CD14-positive monocyte (primary cell): ENCODE measurements around the gene ST3GAL5. TPM values are rescaled to one million over a fixed set of nuclear protein-coding genes. Genes with fewer than 3 reads are reported as not detected.

Source experiments
- DNase-seq, 3 donors: peaks; one replicate each; pipeline ENCODE4 v3.0.0-alpha.2; 2011 to 2022
- H2AFZ ChIP-seq: 2 replicates; pipeline ENCODE4 v1.6.0; 2012; ENCODE audit warnings: mild to moderate bottlenecking, low read depth, low read length, inconsistent platforms; ENCODE audit not compliant: insufficient read depth, poor library complexity, severe bottlenecking
- H3K27ac ChIP-seq, 2 donors: 1 replicate in 1 of 2; 2 replicates in 1 of 2; pipeline ENCODE4 v1.5.1; 2012 to 2013; ENCODE audit warnings: low read length in 2 of 2, control low read depth in 1 of 2, inconsistent platforms in 1 of 2, low read depth in 1 of 2, mild to moderate bottlenecking in 1 of 2
- H3K27me3 ChIP-seq, 2 donors: one replicate each; pipeline versions ENCODE4 v1.6.0 to v1.6.1; 2011 to 2013; ENCODE audit warnings: low read length in 2 of 2; ENCODE audit not compliant: control insufficient read depth in 2 of 2, insufficient read depth in 2 of 2
- H3K36me3 ChIP-seq, 2 donors: replicated peaks in 1 of 2; 1 replicate in 1 of 2; 2 replicates in 1 of 2; pipeline versions ENCODE4 v1.5.1 to v1.6.1; 2012 to 2013; ENCODE audit warnings: low read length in 2 of 2, control low read depth in 1 of 2, inconsistent platforms in 1 of 2, mild to moderate bottlenecking in 1 of 2; ENCODE audit not compliant: insufficient read depth in 2 of 2, control insufficient read depth in 1 of 2
- H3K4me1 ChIP-seq, 2 donors: 1 replicate in 1 of 2; 2 replicates in 1 of 2; pipeline versions ENCODE4 v1.5.1 to v1.6.1; 2012 to 2013; ENCODE audit warnings: low read length in 2 of 2, control low read depth in 1 of 2, inconsistent platforms in 1 of 2, mild to moderate bottlenecking in 1 of 2, moderate library complexity in 1 of 2; ENCODE audit not compliant: insufficient read depth in 2 of 2, control insufficient read depth in 1 of 2
- H3K4me2 ChIP-seq: replicated peaks from 2 replicates; pipeline ENCODE3; 2012; ENCODE audit warnings: low read length, moderate library complexity, mild to moderate bottlenecking; ENCODE audit not compliant: poor library complexity, severe bottlenecking; ENCODE audit errors: extremely low read depth
- H3K4me3 ChIP-seq, 3 experiments: fragments of 200-600 bp in 1 of 3; sonication (generic) in 1 of 3; replicated peaks in 1 of 3; 1 replicate in 2 of 3; 2 replicates in 1 of 3; pipeline ENCODE4 v1.5.1; 2011 to 2013; ENCODE audit warnings: low read length in 3 of 3, mild to moderate bottlenecking in 3 of 3, control low read depth in 2 of 3, low read depth in 2 of 3, inconsistent platforms in 1 of 3, moderate library complexity in 1 of 3
- H3K79me2 ChIP-seq: 2 replicates; pipeline ENCODE4 v1.6.0; 2012; ENCODE audit warnings: mild to moderate bottlenecking, control low read depth, inconsistent platforms, low read length, moderate library complexity; ENCODE audit not compliant: insufficient read depth
- H3K9ac ChIP-seq: 2 replicates; pipeline ENCODE4 v1.6.0; 2017; ENCODE audit warnings: low read length, mild to moderate bottlenecking; ENCODE audit not compliant: insufficient read depth, poor library complexity, severe bottlenecking
- H3K9me3 ChIP-seq, 2 donors: replicated peaks in 1 of 2; 1 replicate in 1 of 2; 2 replicates in 1 of 2; pipeline versions ENCODE4 v1.5.1 to v1.6.1; 2012 to 2013; ENCODE audit warnings: low read length in 2 of 2, control low read depth in 1 of 2; ENCODE audit not compliant: control insufficient read depth in 1 of 2, insufficient read depth in 1 of 2
- H4K20me1 ChIP-seq: 2 replicates; pipeline ENCODE4 v1.6.0; 2012; ENCODE audit warnings: mild to moderate bottlenecking, low read length, control low read depth, moderate library complexity; ENCODE audit not compliant: insufficient read depth
- H3K27ac Mint-ChIP-seq, 7 donors: one replicate each; pipeline ENCODE4 v1.8.0; 2020; ENCODE audit warnings: mild to moderate bottlenecking in 7 of 7, mixed read lengths in 7 of 7, moderate library complexity in 6 of 7, inconsistent platforms in 2 of 7
- H3K27me3 Mint-ChIP-seq, 3 donors: one replicate each; pipeline ENCODE4 v1.8.0; 2021 to 2022; ENCODE audit warnings: low read depth in 3 of 3, mild to moderate bottlenecking in 3 of 3, mixed read lengths in 3 of 3, moderate library complexity in 3 of 3, inconsistent platforms in 1 of 3
- H3K36me3 Mint-ChIP-seq, 2 donors: one replicate each; pipeline ENCODE4 v1.8.0; 2020; ENCODE audit warnings: mixed read lengths in 2 of 2, inconsistent platforms in 1 of 2, mild to moderate bottlenecking in 1 of 2
- H3K4me1 Mint-ChIP-seq: one replicate; pipeline ENCODE4 v1.8.0; 2020; ENCODE audit warnings: mild to moderate bottlenecking, mixed read lengths
- H3K4me3 Mint-ChIP-seq, 2 donors: one replicate each; pipeline ENCODE4 v1.8.0; 2020; ENCODE audit warnings: mild to moderate bottlenecking in 2 of 2, mixed read lengths in 2 of 2, moderate library complexity in 1 of 2
- H3K9me3 Mint-ChIP-seq, 7 donors: one replicate each; pipeline ENCODE4 v1.8.0; 2020 to 2022; ENCODE audit warnings: mixed read lengths in 7 of 7, mild to moderate bottlenecking in 6 of 7, moderate library complexity in 6 of 7, inconsistent platforms in 2 of 7
- CTCF ChIP-seq: fragments of 200-600 bp; IDR thresholded peaks from one replicate; pipeline ENCODE4 v1.8.0; 2022; ENCODE audit warnings: antibody characterized with exemption, mild to moderate bottlenecking
- WGBS: methylation state at CpG from one replicate; pipeline ENCODE4 v1.1.5; 2013; ENCODE audit warnings: missing lambda C conversion rate; ENCODE audit not compliant: insufficient coverage; 5-methylcytosine and 5-hydroxymethylcytosine counted together
- intact Hi-C, 2 donors: fragments of 100-400 bp; cut with micrococcal nuclease; formaldehyde crosslinking; loops; one replicate each; pipeline versions ENCODE4 v1.15.0 to v1.15.1; 2023
- polyA plus RNA-seq, 3 donors: library from polyadenylated mRNA; depleted of rRNA in 1 of 3; unstranded in 2 of 3; stranded (reverse) in 1 of 3; fragments of 300-500 nt in 2 of 3; fragments of >200 nt in 1 of 3; fragmentation: Illumina TruSeq in 2 of 3; gene quantifications; 1 replicate in 2 of 3; 2 replicates in 1 of 3; pipeline ENCODE4 v1.2.3, GENCODE V29; 2012 to 2021

Gene ST3GAL5
- polyA plus RNA-seq, 3 donors = 14.0 to 51.2 (median 19.5) TPM

GRCh38 chr2:85911097-85911496 lies 22.3 kb upstream of the ST3GAL5 start:
- H4K20me1 ChIP-seq = no peaks in the 10 kb centered on the region
- no peak overlapping the region for H3K4me3 ChIP-seq
- DNase-seq = no peak
- H3K9me3 Mint-ChIP-seq = peaks cover 0 to 3% (median 0%) of the 10 kb centered on the region in 7 donors
- H3K27ac ChIP-seq = no peak overlapping the region
- no peak overlapping the region for H3K4me2 ChIP-seq
- H2AFZ ChIP-seq = no peak overlapping the region
- H3K27ac Mint-ChIP-seq = peak overlapping the region in 1 of 7 donors; percentile 56
- no peak overlapping the region for H3K4me3 Mint-ChIP-seq
- 83% methylated on average over 4 of the region's 6 CpGs for WGBS
- peaks cover 1 to 7% (median 4%) of the 10 kb centered on the region in 3 donors for H3K27me3 Mint-ChIP-seq
- no peak for TF ChIP-seq CTCF
- no peaks in the 10 kb centered on the region for H3K36me3 ChIP-seq
- H3K4me1 Mint-ChIP-seq = peaks cover 8% of the 10 kb centered on the region
- no peak overlapping the region for H3K9ac ChIP-seq
- H3K27me3 ChIP-seq = no peaks in the 10 kb centered on the region
- intact Hi-C loops = no loop called here
- H3K79me2 ChIP-seq = no peaks in the 10 kb centered on the region
- H3K9me3 ChIP-seq = no peaks in the 10 kb centered on the region
- peaks cover 7 to 10% of the 10 kb centered on the region in 2 donors for H3K4me1 ChIP-seq
- H3K36me3 Mint-ChIP-seq = peaks cover 4 to 19% of the 10 kb centered on the region in 2 donors

- Histone ChIP-seq H3K4me3 (no peak overlapping the region), H3K27ac (no peak overlapping the region), H3K9ac (no peak overlapping the region), H4K20me1 (no peaks in the 10 kb centered on the region), H2AFZ (no peak overlapping the region), H3K4me2 (no peak overlapping the region), H3K9me3 (no peaks in the 10 kb centered on the region), H3K79me2 (no peaks in the 10 kb centered on the region), H3K4me1 (peaks cover 7 to 10% of the 10 kb centered on the region in 2 donors), H3K27me3 (no peaks in the 10 kb centered on the region), H3K36me3 (peaks cover 0 to 2% of the 10 kb centered on the region in 2 donors)
- Mint-ChIP-seq H3K9me3 (peaks cover 0 to 5% (median 0%) of the 10 kb centered on the region in 7 donors), H3K27ac (peak overlapping the region in 1 of 7 donors; percentile 21), H3K4me1 (peaks cover 12% of the 10 kb centered on the region), H3K27me3 (peaks cover 3 to 7% (median 6%) of the 10 kb centered on the region in 3 donors), H3K4me3 (no peak overlapping the region), H3K36me3 (peaks cover 7 to 14% of the 10 kb centered on the region in 2 donors)
- intact Hi-C loops = no loop called here
- TF ChIP-seq CTCF = no peak
- DNase-seq = no peak
- no CpG with 5 or more reads among the region's 3 CpGs for WGBS
Measured at GRCh38 chr2:85909005-85909404, 20.2 kb upstream of the ST3GAL5 start.
